Measurements from ENCODE around the gene PPFIA3.
"Not testable (repeated sequence)": the region's sequence is repeated elsewhere in the genome, so short reads cannot be mapped to it uniquely, and the experiment has no call there.

PPFIA3 gene

DNA sequence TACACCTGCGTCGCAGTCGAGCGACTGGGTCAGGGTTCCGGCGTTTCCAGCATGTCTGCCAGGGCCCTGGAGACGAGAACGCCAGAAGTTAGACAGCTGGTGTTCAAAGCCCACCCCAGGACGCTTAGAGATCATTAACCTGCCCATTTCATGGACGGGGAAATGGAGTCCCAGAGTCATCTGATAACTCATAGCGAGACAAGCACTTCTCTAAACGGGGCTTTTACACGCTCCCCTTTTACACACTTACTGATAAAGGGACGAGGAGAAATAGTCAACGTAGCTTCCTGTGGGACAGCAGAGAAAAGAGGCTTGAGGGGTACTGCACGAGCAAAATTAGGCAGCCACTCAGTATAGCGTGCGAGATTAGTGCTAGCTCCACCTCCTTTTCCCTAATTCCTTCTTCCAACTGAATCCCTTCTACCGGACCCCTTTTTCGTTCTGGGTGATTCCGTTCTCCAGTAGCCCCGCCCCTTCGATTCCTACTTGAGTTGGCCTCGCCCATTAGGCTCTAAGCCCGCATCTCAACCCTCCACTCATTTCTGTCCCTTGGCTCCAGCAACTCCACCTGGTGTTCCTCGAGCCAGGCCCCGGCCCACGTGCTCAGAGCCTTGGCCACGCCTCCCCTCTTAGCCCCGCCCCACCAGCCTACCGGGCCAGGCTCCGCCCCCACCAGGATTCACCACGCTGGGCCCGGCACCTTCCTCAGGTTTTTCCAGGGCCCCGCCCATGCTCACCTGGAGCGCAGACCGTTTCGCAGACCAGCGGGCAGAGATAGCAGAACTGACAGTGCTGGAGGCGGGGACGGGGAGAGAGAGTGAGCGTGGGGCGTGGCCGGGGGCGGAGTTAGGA, 32.1 kb downstream of the PPFIA3 start:
- DNase-seq = peak; percentile 68

DNA sequence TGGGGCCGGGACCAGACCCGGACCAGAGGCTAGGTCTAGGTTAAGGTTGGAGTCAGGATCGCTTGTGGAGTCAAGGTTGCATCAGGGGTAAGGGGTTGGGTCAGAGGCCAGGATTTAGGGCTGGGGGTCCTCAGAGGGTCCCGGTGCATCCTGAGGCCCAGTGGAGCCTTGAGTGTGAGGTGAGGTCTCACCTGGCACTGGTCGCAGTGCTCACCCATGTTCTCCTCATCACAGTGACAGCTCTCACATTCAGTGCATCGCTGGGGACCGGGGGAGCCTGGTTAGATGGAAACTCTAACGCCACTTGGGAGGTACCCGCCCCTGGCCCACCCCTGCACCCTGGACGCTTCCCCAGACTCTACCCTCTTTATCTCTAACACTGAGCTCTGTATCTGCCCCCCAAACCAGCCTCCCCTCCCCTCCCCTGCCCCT, 32.8 kb downstream of the PPFIA3 start:
- no peak for DNase-seq

DNA sequence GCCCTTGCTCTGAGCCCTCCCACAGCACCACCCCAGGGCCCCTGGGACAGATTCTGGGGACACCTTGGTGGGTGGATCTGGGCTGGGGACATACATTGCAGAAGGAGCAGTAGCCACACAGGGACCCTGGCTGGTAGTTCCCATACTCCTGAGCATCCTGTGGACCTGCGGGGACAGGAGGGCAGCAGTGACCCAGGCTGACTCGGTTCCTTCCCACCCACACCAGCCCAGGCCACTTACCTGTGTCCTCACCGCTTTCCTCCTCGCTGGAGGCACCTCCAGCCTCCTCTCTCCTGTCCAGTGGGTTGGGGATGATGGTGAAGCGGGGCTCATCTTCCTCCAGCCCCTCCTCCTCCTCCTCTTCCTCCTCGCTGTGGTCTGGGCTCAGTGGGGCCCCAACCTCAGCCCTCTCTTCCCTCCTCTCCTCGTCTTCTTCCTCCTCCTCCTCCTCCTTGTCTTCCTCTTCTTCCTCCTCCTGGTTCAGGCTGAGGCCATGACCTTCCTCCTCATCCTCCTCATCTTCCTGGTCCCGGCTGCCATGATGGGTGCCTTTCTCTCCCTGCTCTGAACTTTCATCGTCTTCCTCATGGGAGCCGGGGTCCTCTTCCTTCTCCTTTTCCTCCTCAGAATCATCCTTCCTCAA, 33.9 kb downstream of the PPFIA3 start:
- no peak for DNase-seq

DNA sequence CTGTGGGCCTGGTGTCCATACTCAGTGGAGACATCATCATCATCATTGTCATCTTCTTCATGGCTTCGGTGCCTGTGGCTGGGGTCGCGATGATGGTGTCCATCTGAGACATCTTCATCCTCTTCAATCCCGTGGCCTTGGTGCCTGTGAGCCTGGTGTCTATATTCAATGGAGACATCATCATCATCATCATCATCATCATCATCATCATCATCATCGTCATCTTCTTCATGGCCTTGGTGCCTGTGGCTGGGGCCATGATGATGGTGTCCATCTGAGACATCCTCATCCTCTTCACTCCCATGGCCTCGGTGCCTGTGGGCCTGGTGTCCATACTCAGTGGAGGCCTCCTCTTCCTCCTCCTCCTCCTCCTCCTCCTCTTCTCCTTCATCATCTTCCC, 34.9 kb downstream of the PPFIA3 start:
- no peak for DNase-seq

DNA sequence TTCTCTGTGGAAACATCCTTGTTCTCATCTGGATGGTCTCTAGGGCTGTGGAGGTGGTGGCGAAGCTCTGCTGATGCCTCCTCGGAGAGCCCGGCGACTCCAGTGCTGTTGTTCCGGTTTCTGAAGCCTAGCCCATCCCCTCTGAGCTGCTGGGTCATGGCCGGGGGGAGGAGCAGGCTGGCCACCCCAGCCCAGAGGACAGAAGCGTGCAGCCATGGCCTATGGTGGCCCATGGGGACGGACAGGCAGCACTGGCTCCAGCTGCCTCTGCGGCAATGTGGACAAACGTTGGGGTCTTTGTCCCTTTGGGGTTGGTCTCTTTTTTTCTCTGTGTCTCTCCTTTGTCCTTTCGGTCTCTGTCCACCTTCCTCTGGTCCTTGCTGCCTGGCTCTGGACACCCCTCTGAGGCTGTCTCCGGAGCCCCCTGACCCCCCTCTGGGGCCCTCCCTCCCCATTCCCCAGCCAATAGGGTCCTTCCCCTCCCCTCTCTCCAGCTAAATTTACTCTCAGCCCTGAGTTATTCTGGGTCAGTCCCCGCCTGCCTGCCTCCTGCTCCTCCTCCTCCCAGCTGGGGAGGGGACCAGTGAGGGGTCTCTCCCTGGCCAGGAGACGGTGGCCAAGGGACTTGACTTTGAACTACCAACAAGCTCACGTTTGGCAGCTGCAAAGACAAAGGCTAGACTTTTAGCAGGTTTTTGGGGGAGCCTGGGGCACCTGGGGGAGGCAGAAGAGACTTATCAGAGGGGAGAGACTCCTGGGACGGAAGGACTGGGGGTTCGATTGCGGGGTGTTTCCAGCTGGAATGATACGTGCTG, 35.9 kb downstream of the PPFIA3 start, which contains the start of gene HRC:
Gene HRC (minus strand): TSS at position 392 of the 815 bp plus-strand sequence. CDS start 159 bp downstream, at position 233.
- DNase-seq = no peak

DNA sequence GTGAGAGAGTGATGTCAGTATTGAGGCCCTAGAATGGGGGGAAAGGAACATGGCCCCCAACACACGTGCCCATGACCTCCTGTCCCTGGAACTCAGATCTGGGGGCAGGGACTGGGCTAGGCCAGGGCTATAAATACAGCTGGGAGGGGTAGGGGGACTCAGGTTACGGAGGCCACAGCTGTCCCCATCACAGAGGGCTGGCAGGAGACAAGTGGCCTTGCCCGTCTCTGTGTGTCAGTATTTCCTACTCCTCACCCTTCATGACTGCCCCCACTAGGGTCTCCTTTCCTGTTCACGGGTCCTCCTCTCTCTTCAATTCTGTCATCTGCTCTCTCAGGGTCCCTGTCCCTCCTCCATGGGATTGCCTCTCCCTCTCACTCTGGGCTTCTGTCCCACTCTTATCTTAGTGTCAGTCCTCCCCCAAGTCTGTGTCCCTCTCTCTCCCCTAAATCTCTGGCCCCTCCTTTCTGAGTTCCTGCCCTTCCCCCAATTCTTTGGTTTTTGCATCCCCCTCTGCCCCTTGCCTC, 36.5 kb downstream of the PPFIA3 start:
- DNase-seq = no peak

DNA sequence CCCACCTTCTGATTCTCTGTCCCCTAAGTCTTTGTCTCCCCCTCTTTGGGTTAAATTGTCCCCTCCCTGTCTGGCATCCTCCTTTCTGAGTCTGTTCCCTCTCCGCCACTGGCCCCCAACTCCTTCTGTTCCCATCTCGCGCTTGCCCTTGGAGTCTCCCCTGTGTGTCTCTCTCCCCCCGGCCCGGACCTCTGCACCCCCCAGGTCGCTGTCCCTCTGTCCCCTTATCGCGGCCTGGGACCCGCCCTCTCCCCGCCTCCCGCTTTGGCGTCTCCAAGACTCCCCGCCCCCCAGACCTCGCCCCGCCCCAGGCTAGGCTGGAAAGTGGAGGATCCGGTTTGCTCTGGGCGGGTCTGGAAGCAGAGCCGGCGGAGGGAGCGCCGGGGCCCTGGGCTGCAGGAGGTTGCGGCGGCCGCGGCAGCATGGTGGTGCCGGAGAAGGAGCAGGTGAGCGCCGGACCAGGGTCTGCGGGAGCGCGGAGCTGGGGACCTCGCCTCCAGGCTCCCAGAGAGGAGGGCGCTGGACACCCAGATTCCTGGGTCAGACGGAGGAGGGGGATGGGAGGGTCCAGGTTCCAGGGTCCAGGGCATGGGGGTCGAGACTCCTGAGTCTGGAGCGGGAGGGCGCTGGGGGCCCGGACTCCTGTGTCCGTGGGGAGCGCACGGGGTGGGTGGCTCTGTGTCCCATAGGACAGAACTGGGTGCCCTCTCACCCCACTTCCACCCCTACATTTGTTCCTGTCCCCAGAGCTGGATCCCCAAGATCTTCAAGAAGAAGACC, 38.3 kb downstream of the PPFIA3 start, which contains the start of gene TRPM4:
Gene TRPM4 (plus strand): TSS at position 348 of the 780 bp plus-strand sequence. CDS start 75 bp downstream, at position 423.
- DNase-seq = peak; percentile 89

DNA sequence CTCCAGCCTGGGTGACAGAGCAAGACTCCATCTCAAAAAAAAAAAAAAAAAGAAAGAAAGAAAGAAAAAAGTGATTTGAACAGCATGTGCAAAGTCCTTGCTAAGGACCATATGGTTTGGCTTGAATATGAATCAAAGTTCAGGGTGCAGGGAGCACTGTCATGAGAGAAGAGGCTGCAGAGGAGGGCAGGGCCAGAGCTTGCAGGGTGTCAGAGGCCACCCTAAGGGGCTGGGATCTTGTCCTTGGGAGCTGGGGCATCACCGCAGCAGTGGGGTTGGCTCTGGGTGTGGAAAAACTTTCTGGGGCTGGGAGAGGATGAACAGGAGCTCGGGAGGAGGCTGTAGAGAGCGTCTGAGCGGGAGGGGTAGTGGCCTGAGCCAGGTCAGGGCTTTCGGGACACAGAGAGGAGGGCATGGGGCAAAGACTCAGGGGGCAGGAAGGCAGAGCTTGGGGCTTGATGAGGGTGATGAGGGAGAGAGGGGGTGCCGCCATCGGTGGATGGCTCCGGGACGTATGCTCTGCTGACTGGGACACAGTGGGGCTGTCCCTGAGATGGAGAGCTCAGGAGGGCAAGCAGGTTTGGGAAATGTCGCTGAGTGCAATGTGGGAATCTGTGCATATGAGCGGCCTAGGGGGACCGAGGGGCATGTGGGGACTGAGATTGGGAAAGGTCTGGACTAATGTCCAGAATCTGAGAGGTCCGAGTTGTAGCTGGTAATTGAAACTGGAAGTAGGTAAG, 41.3 kb downstream of the PPFIA3 start:
- DNase-seq = no peak

DNA sequence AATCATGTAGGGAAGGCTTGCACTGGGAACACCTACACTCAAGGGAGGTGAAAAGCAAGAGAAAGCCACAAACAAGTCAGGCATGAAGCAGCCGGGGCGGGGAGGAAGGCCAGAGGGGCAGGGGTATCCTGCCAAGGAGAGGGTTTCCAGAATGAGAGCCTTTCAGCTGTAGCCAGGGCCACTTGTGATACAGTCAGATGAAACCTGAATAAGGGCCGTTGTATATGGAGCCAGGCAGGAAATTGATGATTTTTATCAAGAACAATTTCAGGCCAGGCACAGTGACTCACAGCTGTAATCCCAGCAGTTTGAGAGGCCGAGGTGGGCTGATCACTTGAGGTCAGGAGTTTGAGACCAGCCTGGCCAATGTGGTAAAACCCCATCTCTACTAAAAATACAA, 42.6 kb downstream of the PPFIA3 start:
- no peak for DNase-seq

DNA sequence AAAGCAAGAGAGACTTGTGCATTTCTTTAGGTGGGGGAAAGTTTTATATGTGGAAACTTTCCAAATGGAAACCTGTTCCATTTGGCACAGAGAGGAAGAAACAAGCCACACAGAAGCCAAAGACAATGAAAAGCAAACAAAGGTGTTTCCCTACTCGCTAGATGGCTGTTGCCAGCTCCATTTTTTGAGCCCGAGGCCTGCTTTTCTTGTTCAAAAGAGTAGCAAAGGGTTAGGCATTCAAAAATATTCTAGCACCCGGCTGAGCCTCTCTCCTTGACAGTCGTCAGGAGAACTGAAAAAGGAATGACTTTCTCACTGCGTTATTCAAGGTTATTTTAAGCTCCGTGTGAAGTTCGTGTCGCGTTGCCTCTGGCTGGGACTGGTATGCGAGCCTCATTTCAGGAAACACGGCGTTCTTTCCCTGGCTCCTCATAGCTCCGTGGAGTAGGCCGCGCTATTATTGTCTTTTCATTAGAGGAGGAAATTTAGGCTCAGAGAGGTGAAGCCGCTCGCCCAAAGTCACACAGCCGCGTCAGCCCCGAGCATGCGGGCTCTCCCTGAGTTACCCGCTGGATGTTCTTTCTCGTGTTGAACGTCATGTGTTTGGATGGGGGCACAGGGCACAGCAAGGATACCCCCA, 45.9 kb downstream of the PPFIA3 start:
- no peak for DNase-seq

DNA sequence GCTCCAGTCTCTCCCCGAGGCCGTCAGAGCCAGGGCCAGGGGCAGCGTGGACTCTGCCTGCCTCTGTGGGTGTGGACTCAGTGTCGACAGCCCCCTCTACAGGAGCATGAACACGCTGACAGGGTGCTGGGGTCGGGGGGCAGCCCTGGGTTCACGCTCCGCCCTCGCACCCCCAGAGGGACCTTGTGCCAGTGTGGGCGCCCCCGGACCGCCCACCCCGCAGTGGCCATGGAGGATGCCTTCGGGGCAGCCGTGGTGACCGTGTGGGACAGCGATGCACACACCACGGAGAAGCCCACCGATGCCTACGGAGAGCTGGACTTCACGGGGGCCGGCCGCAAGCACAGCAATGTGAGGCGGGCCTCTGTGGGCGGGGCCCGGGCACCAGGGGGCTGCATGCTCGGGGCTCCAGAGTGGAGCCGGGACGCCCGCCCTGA, 46.5 kb downstream of the PPFIA3 start:
- no peak for DNase-seq

DNA sequence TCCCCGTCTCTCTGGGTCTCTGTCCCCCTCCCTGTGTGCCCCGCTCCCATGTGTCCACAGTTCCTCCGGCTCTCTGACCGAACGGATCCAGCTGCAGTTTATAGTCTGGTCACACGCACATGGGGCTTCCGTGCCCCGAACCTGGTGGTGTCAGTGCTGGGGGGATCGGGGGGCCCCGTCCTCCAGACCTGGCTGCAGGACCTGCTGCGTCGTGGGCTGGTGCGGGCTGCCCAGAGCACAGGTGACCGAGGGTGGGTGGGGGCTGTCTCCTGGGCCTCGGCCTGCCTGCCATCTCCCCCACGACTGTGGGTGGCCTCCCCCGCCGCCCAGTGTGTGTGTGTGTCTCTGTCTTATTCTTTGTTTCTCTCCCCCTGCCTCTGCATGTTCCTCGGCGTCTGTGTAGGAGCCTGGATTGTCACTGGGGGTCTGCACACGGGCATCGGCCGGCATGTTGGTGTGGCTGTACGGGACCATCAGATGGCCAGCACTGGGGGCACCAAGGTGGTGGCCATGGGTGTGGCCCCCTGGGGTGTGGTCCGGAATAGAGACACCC, 48.6 kb downstream of the PPFIA3 start:
- no peak for DNase-seq

DNA sequence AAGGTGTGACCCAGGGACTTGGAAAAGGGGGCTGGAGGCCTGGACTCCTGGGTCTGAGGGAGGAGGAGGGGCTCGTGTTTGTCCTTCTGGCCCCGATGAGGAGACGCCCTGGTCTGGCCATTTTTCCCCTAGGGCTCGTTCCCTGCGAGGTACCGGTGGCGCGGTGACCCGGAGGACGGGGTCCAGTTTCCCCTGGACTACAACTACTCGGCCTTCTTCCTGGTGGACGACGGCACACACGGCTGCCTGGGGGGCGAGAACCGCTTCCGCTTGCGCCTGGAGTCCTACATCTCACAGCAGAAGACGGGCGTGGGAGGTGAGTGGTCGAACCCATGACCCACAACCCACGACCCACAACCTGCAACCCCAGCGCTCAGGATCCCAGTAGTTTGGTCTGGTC, 49.1 kb downstream of the PPFIA3 start:
- no peak for DNase-seq

DNA sequence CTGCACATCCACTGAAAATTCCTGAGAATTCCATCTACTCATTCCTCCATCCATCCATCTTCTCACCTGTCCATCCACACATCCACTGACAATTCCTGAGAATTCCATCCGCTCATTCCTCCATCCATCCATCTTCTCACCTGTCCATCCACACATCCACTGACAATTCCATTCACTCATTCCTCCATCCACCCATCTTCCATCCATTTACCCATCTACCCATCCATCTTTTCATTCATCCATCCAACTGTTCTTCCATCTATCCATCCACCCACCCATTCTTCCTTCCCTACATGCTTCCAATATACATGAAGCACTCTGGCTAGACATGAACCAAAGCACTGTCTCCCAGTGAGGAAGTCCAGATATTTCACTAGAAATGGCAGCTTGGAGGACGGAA, 53.9 kb downstream of the PPFIA3 start:
- DNase-seq = no peak

DNA sequence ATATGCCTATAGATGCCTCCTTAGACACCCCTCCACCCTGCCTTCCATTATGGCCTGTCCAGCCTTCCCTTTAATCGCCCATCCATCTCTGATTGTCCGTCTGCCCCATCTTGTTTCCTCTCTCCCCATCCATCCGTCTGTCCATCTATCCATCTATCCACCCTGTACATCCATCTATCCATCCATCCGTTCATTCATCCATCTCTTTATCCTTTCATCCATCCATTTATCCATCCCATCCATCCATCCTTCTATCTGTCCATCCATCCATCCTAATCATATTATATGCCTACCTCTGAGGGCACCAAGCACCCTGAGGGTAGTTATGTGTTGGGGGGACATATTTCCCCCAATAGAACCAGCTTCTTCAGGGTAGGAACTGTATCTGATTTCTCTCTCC, 61.3 kb downstream of the PPFIA3 start:
- no peak for DNase-seq

DNA sequence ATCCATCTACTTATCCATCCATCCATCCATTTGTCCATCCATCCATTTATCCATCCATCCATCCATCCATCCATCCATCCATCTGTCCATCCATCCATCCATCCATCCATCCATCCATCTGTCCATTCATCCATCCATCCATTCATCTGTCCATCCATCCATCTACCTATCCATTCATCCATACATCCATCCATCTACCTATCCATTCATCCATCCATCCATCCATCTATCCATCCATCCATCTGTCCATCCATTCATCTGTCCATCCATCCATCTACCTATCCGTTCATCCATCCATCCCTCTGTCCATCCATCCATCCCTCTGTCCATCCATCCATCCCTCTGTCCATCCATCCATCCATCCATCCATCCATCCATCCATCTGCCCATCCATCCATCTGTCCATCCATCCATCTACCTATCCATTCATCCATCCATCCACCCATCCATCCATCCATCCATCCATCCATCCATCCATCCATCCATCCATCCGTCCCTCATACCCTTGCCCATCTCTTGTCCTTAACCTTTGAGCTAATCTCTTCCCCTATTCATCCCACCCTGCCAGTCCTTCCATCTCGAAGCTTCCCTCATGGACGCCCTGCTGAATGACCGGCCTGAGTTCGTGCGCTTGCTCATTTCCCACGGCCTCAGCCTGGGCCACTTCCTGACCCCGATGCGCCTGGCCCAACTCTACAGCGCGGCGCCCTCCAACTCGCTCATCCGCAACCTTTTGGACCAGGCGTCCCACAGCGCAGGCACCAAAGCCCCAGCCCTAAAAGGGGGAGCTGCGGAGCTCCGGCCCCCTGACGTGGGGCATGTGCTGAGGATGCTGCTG, 62.9 kb downstream of the PPFIA3 start:
- DNase-seq = not testable (repeated sequence)

DNA sequence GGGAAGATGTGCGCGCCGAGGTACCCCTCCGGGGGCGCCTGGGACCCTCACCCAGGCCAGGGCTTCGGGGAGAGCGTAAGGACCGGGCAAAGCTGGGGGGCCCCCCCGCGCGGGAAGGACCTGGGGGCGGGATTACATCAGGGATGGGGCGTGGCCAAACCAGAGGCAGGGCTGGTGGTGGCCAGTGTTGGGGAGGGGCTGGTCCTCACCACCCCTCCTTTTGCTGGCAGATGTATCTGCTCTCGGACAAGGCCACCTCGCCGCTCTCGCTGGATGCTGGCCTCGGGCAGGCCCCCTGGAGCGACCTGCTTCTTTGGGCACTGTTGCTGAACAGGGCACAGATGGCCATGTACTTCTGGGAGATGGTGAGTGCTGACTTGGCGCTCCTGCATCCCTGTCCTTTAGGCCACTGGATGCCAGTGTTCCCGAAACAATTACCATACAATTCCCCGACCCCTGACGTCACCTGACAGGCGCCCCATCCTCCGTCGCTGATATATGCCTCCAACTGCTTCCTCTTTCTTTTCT, 63.6 kb downstream of the PPFIA3 start:
- no peak for DNase-seq

DNA sequence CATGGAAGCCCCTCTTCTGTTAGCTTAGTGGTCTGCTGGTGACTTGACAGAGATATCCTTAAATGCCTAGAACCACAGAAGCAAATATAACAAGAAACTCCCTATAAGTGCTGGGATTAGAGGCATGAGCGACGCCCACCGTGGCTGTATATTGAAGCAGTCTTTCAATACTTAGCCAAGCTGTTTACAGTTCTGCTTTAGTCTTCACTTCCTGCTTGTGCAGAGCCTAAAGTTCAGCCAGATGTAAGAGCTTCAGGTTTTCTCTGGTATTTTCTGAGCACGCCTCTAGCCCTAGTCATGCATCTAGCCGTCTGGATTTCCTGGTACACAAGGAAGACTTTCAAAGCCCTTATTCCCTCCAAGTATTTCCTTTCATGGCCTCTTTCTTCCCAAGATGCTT, 66.8 kb downstream of the PPFIA3 start:
- DNase-seq = no peak

DNA sequence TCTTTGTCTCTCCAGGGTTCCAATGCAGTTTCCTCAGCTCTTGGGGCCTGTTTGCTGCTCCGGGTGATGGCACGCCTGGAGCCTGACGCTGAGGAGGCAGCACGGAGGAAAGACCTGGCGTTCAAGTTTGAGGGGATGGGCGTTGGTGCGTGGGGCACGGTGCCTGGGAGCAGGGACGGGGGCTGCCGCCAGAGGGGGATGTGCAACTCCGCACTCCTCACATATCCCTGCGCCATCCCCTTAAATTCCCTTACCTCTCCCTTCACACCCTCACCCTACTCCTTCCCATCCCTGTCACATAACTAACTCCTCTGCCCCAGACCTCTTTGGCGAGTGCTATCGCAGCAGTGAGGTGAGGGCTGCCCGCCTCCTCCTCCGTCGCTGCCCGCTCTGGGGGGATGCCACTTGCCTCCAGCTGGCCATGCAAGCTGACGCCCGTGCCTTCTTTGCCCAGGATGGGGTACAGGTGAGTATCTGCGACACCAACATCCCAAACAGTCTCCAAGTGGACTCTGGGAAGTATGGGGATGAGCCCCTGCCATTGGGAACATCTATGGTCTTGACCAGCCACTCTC, 69.4 kb downstream of the PPFIA3 start:
- no peak for DNase-seq
